GM19452 (cell line): Measurements from ENCODE around the gene HDAC10.

Experiments used
- ATAC-seq: cut with Tn5 transposase; IDR thresholded peaks from one replicate; pipeline ENCODE4 v1.9.1; 2021; ENCODE audit not compliant: unreplicated experiment

The HDAC10 gene, protein sequence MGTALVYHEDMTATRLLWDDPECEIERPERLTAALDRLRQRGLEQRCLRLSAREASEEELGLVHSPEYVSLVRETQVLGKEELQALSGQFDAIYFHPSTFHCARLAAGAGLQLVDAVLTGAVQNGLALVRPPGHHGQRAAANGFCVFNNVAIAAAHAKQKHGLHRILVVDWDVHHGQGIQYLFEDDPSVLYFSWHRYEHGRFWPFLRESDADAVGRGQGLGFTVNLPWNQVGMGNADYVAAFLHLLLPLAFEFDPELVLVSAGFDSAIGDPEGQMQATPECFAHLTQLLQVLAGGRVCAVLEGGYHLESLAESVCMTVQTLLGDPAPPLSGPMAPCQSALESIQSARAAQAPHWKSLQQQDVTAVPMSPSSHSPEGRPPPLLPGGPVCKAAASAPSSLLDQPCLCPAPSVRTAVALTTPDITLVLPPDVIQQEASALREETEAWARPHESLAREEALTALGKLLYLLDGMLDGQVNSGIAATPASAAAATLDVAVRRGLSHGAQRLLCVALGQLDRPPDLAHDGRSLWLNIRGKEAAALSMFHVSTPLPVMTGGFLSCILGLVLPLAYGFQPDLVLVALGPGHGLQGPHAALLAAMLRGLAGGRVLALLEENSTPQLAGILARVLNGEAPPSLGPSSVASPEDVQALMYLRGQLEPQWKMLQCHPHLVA

GRCh38 chr22:50250555-50251476 lies at the start of gene HDAC10:
Gene HDAC10 (minus strand): TSS chr22:50251265. CDS start chr22:50251032, 233 bp downstream.
- peak; percentile 57 for ATAC-seq

- ATAC-seq: no peak
These were observed 49.7 kb upstream of the HDAC10 start for GRCh38 chr22:50300620-50301257.

GRCh38 chr22:50299785-50300619 lies 48.9 kb upstream of the HDAC10 start:
- ATAC-seq: no peak

GRCh38 chr22:50298937-50299784 lies 48.1 kb upstream of the HDAC10 start:
- ATAC-seq: no peak

DNA sequence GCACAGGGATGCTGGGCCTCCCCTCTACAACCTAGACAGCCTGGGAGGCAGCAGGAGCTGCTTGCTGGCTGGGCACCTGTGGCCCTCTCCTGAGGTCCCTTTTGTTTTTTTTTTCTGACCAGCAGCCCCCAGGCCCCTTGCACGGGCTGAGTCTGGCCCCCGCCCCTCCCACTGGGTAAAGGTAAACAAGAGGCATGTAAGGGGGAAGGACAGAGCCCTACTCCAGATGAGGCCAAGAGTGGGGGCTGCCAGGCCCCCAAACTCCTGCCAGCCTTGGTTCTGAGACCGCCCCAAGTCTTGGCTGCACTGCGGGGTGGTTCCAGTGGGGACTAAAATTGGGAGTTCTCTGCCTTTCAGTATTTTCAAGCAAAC lies 47.2 kb upstream of the HDAC10 start:
- no peak for ATAC-seq

GRCh38 chr22:50297510-50298265 lies 46.6 kb upstream of the HDAC10 start:
- no peak for ATAC-seq

- ATAC-seq: no peak
These were observed 45.8 kb upstream of the HDAC10 start for GRCh38 chr22:50296658-50297490.

- ATAC-seq: no peak
These were observed 43.2 kb upstream of the HDAC10 start for GRCh38 chr22:50294319-50294656.

DNA sequence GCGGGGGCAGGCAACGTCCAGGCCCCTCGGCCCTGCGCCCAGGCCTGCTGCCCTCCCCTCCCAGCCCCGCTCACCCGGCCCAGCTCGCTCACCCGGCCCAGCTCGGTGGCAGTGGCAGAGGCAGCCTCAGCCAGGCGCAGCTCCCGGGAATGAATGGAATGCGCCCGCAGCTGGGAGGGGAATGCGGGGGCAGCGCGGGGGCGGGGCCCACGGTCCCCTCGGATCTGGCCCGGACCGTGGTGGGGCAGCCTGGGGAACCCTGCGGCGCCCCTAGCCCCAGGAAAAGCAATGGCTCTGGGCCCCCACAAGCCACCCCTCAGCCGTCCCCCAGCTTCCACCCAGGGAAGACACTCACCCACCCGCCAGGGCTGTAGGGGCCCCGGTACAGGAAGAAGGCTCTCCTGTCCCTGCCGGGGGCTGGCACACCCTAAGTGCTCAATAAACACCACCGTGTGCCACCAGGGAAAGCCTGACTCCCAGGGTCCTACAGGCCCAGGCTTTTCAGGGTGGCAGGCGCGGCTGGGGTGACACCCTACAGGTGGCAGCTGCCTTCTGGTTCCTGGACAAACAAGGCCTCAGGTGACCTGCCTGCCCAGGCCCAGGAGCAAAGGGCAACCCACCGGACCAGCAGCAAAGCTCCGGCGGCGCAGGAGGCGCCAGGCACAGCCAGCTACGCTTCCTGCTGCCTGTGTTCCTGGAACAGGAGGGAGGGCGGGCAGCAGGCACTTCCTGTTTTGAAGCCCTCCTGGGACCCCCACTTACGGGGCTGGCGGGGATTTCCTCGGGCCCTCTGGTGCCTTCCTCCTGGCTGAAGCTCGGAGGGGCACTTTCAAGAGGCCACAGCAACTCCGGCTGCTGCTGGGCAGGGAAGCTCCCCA lies 42.6 kb upstream of the HDAC10 start:
- ATAC-seq: no peak

DNA sequence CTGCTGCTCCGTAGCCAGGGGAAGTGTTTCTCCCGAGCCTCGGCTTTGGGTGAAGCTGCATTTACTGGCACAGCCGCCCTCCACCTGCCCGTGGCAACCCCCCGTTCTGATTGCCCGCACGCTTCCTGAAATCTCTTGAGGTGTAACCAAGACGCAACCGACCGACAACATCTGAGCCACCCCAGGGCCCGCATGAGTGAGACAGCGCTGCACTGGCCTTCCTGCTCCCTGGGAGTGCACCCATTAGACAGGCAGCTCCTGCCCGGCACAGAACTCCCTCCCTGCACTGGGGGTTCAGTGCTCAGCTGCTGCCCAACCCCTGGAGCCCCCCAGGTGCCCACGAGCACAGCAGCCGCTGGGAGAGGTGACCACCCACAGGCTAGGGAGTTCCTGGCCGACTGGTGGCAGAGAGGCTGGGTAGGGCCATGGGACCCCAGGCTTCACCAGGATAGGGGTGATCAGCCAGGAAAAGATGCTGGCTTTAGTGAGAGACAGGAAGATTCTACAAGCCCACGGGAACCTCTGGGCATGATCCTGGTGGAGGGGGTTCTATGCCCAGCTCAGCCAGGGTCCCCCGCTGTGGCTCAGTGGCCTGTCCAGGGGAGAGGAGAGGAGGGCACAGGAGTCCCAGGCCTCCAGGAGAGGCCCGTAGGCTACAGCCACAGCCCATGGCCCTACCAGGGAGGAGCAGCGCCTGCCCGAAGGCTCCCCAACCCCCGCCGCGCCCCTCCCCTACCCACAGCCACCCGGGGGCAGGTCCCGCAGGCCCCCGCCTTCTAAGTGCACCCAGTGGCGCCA lies 41.8 kb upstream of the HDAC10 start:
- ATAC-seq: no peak

GRCh38 chr22:50289942-50290630 lies 39.0 kb upstream of the HDAC10 start:
- no peak for ATAC-seq

GRCh38 chr22:50289151-50289941 lies 38.3 kb upstream of the HDAC10 start:
- ATAC-seq: no peak

- no peak for ATAC-seq
These were observed 36.7 kb upstream of the HDAC10 start for GRCh38 chr22:50287731-50288130.

GRCh38 chr22:50286701-50287318 lies 35.7 kb upstream of the HDAC10 start:
- no peak for ATAC-seq
